GM18868 (cell line): ENCODE measurements around the gene NUF2.
"Not testable (repeated sequence)": the region's sequence is repeated elsewhere in the genome, so short reads cannot be mapped to it uniquely, and the experiment has no call there.

Experiments used
- ATAC-seq: cut with Tn5 transposase; IDR thresholded peaks from one replicate; pipeline ENCODE4 v1.9.1; 2021; ENCODE audit warnings: mild to moderate bottlenecking, moderate library complexity; ENCODE audit not compliant: unreplicated experiment

NUF2 gene

GRCh38 chr1:163321311-163322305 lies at the start of gene NUF2:
TSS of gene NUF2 (plus strand) at chr1:163321954. CDS start at chr1:163326052, 4,098 bp downstream.
- ATAC-seq: peak; percentile 97

GRCh38 chr1:163273766-163274441 lies 47.9 kb upstream of the NUF2 start:
- ATAC-seq: no peak

GRCh38 chr1:163275222-163275621 lies 46.5 kb upstream of the NUF2 start:
- no peak for ATAC-seq

- ATAC-seq: no peak
Measured at GRCh38 chr1:163278602-163279001, 43.2 kb upstream of the NUF2 start.

GRCh38 chr1:163284867-163285266 lies 36.9 kb upstream of the NUF2 start:
- not testable (repeated sequence) for ATAC-seq

- ATAC-seq: no peak
Measured at GRCh38 chr1:163290025-163290640, 31.6 kb upstream of the NUF2 start.

GRCh38 chr1:163291461-163291860 lies 30.3 kb upstream of the NUF2 start:
- ATAC-seq: no peak

- ATAC-seq: not testable (repeated sequence)
Measured at GRCh38 chr1:163292153-163292552, 29.6 kb upstream of the NUF2 start.

- ATAC-seq: not testable (repeated sequence)
Measured at GRCh38 chr1:163293497-163293896, 28.3 kb upstream of the NUF2 start.

GRCh38 chr1:163295949-163296348 lies 25.8 kb upstream of the NUF2 start:
- ATAC-seq: no peak

- ATAC-seq: no peak
Measured at GRCh38 chr1:163296504-163297263, 25.1 kb upstream of the NUF2 start.

- ATAC-seq: no peak
Measured at GRCh38 chr1:163298365-163298764, 23.4 kb upstream of the NUF2 start.

GRCh38 chr1:163300568-163300967 lies 21.2 kb upstream of the NUF2 start:
- no peak for ATAC-seq

GRCh38 chr1:163303561-163303960 lies 18.2 kb upstream of the NUF2 start:
- no peak for ATAC-seq

GRCh38 chr1:163305441-163305840 lies 16.3 kb upstream of the NUF2 start:
- ATAC-seq: no peak

GRCh38 chr1:163307479-163308171 lies 14.1 kb upstream of the NUF2 start:
- ATAC-seq: no peak

GRCh38 chr1:163308811-163309210 lies 12.9 kb upstream of the NUF2 start:
- no peak for ATAC-seq

- ATAC-seq: no peak
Measured at GRCh38 chr1:163315773-163316374, 5.9 kb upstream of the NUF2 start.

GRCh38 chr1:163320891-163321290 lies 863 bp upstream of the NUF2 start:
- no peak for ATAC-seq

- ATAC-seq: not testable (repeated sequence)
Measured at GRCh38 chr1:163323339-163323738, 1.6 kb downstream of the NUF2 start.
